Measurements from ENCODE around the gene GTF3C6.
"Not testable (repeated sequence)": the region's sequence is repeated elsewhere in the genome, so short reads cannot be mapped to it uniquely, and the experiment has no call there.

The GTF3C6 gene

GRCh38 chr6:110965629-110966229, 7.2 kb downstream of the GTF3C6 start:
- DNase-seq: no peak

GRCh38 chr6:110968661-110969060, 10.2 kb downstream of the GTF3C6 start:
- H3K27ac ChIP-seq; H3K4me3 ChIP-seq (ENCODE audit: low read depth, low read length); H3K27me3 ChIP-seq (replicated peaks); H3K36me3 ChIP-seq (replicated peaks); DNase-seq: not testable (repeated sequence)
- in situ Hi-C loops (cut with HindIII; ENCODE audit: low pct_ligation_motif_present, low sequenced_read_pairs): loop anchor here (25.0 kb wide), 1 partner anchor 431 kb away; no protein-coding TSS in a partner anchor

More at GRCh38 chr6:110965629-110966229, 7.2 kb downstream of the GTF3C6 start:
- in situ Hi-C loops (cut with HindIII; ENCODE audit: low pct_ligation_motif_present, low sequenced_read_pairs): loop anchor here (25.0 kb wide), 1 partner anchor 428 kb away; no protein-coding TSS in a partner anchor
- no peak overlapping the region for H3K4me3 ChIP-seq (ENCODE audit: low read depth, low read length)
- no peaks in the 10 kb centered on the region for H3K27me3 ChIP-seq (replicated peaks)
- no peak for TF ChIP-seq CTCF (IDR thresholded peaks at IDR 0.05; ENCODE audit: low read depth, low read length, missing control alignments)
- H3K27ac ChIP-seq: no peak overlapping the region
- H3K36me3 ChIP-seq (replicated peaks): peaks cover 25% of the 10 kb centered on the region

GRCh38 chr6:110971468-110971867, 13.0 kb downstream of the GTF3C6 start:
- no peaks in the 10 kb centered on the region for H3K27me3 ChIP-seq (replicated peaks)

GRCh38 chr6:110976575-110976974, 18.1 kb downstream of the GTF3C6 start:
- no peaks in the 10 kb centered on the region for H3K36me3 ChIP-seq (replicated peaks)
- TF ChIP-seq CTCF (IDR thresholded peaks at IDR 0.05; ENCODE audit: low read depth, low read length, missing control alignments): no peak
- in situ Hi-C loops (cut with HindIII; ENCODE audit: low pct_ligation_motif_present, low sequenced_read_pairs): no loop called here
- DNase-seq: no peak
- H3K27me3 ChIP-seq (replicated peaks): no peaks in the 10 kb centered on the region
- H3K27ac ChIP-seq: no peak overlapping the region
- no peak overlapping the region for H3K4me3 ChIP-seq (ENCODE audit: low read depth, low read length)

More at GRCh38 chr6:110971468-110971867, 13.0 kb downstream of the GTF3C6 start:
- Histone ChIP-seq H3K27ac (no peak overlapping the region), H3K36me3 (replicated peaks) (no peaks in the 10 kb centered on the region), H3K4me3 (ENCODE audit: low read depth, low read length) (no peak overlapping the region)
- no peak for DNase-seq
- no peak for TF ChIP-seq CTCF (IDR thresholded peaks at IDR 0.05; ENCODE audit: low read depth, low read length, missing control alignments)
- in situ Hi-C loops (cut with HindIII; ENCODE audit: low pct_ligation_motif_present, low sequenced_read_pairs): loop anchor here (25.0 kb wide), 1 partner anchor 434 kb away; no protein-coding TSS in a partner anchor

GRCh38 chr6:110979565-110980101, 21.1 kb downstream of the GTF3C6 start:
- H3K4me3 ChIP-seq (ENCODE audit: low read depth, low read length): no peak overlapping the region
- H3K27ac ChIP-seq: no peak overlapping the region
- in situ Hi-C loops (cut with HindIII; ENCODE audit: low pct_ligation_motif_present, low sequenced_read_pairs): no loop called here
- TF ChIP-seq CTCF (IDR thresholded peaks at IDR 0.05; ENCODE audit: low read depth, low read length, missing control alignments): no peak
- DNase-seq: no peak
- no peaks in the 10 kb centered on the region for H3K27me3 ChIP-seq (replicated peaks)
- H3K36me3 ChIP-seq (replicated peaks): no peaks in the 10 kb centered on the region

- DNase-seq: no peak
- TF ChIP-seq CTCF (IDR thresholded peaks at IDR 0.05; ENCODE audit: low read depth, low read length, missing control alignments): no peak
- Histone ChIP-seq H3K27ac (no peak overlapping the region), H3K36me3 (replicated peaks) (peaks cover 3% of the 10 kb centered on the region), H3K4me3 (ENCODE audit: low read depth, low read length) (no peak overlapping the region), H3K27me3 (replicated peaks) (no peaks in the 10 kb centered on the region)
- in situ Hi-C loops (cut with HindIII; ENCODE audit: low pct_ligation_motif_present, low sequenced_read_pairs): no loop called here
These were observed 21.7 kb downstream of the GTF3C6 start for GRCh38 chr6:110980227-110980626.

Data from brain microvascular endothelial cell (primary cell).